ENCODE results near the gene NPRL2.

GRCh38 chr3:50341996-50342650 lies 8.5 kb downstream of the NPRL2 start:
- TF ChIP-seq CTCF (IDR thresholded peaks at IDR 0.05), result no peak
- TF ChIP-seq ZFX (IDR thresholded peaks at IDR 0.05; ENCODE audit: borderline replicate concordance), result no peak

All from 22Rv1 (cell line).